K562 (cell line): ENCODE results near the gene SUDS3. TPM values are rescaled to one million over a fixed set of nuclear protein-coding genes. Genes with fewer than 3 reads are reported as not detected.

Source experiments
- ARID1B ChIP-seq: fragments of 450-650 bp; IDR thresholded peaks from 2 replicates; pipeline ENCODE4 v1.6.1; 2016; ENCODE audit warnings: antibody characterized with exemption, mild to moderate bottlenecking, inconsistent platforms
- BCOR ChIP-seq: fragments of 450-650 bp; IDR thresholded peaks from 2 replicates; pipeline ENCODE4 v1.6.1; 2016
- KHSRP ChIP-seq: fragments of 450-650 bp; IDR thresholded peaks from 2 replicates; pipeline ENCODE4 v1.6.1; 2017
- MTF1 ChIP-seq: fragments of 250-450 bp; sonication (Bioruptor Pico); IDR thresholded peaks from 2 replicates; pipeline ENCODE4 v1.9.0; 2021; ENCODE audit warnings: moderate library complexity, mild to moderate bottlenecking, inconsistent platforms, borderline replicate concordance
- NCOA4 ChIP-seq: fragments of 450-650 bp; IDR thresholded peaks from 2 replicates; pipeline ENCODE4 v1.6.1; 2018; ENCODE audit warnings: mild to moderate bottlenecking; ENCODE audit not compliant: partially characterized antibody
- NR2C2 ChIP-seq, 2 experiments: fragments of 200-800 bp in 1 of 2; sonication (Bioruptor generic) in 1 of 2; sonication (generic) in 1 of 2; formaldehyde crosslinking in 1 of 2; IDR thresholded peaks; 2 replicates each; pipeline versions ENCODE4 v1.6.1 to v1.8.0; 2016 to 2022; ENCODE audit warnings: mild to moderate bottlenecking in 1 of 2, missing compliant biosample characterization in 1 of 2, missing genetic modification characterization in 1 of 2, missing genetic modification reagents in 1 of 2
- POLR2AphosphoS5 ChIP-seq: IDR thresholded peaks from 2 replicates; pipeline ENCODE4 v1.6.1; 2011; ENCODE audit warnings: mild to moderate bottlenecking, low read depth, low read length, moderate library complexity; ENCODE audit not compliant: control insufficient read depth, insufficient read depth
- POLR3A ChIP-seq: IDR thresholded peaks from 2 replicates; pipeline ENCODE4 v1.6.1; 2011; ENCODE audit warnings: borderline replicate concordance, mild to moderate bottlenecking, moderate library complexity; ENCODE audit not compliant: insufficient read length, insufficient read depth; ENCODE audit errors: extremely low read depth
- RHOXF2B ChIP-seq: fragments of 250-450 bp; sonication (Bioruptor Pico); conservative IDR thresholded peaks from 2 replicates; pipeline ENCODE4 v1.5.1; 2021
- SLC30A9 ChIP-seq: fragments of 250-450 bp; sonication (Bioruptor Pico); IDR thresholded peaks from 2 replicates; pipeline ENCODE4 v1.8.0; 2022; ENCODE audit warnings: mild to moderate bottlenecking, moderate library complexity
- SNRNP70 ChIP-seq: fragments of 200-400 bp; formaldehyde crosslinking; optimal IDR thresholded peaks from 2 replicates; pipeline ENCODE3; 2017; ENCODE audit warnings: low read depth, low read length
- SRF ChIP-seq, 2 experiments: fragments of 250-450, 450-650 bp in 1 of 2; sonication (Bioruptor Pico) in 1 of 2; sonication (generic) in 1 of 2; formaldehyde crosslinking; IDR thresholded peaks; 2 replicates each; pipeline versions ENCODE4 v1.5.0 to v1.5.1; 2020 to 2022; ENCODE audit warnings: mild to moderate bottlenecking in 1 of 2, missing genetic modification reagents in 1 of 2
- TARDBP ChIP-seq: fragments of 450-650 bp; IDR thresholded peaks from 2 replicates; pipeline ENCODE4 v1.6.1; 2016
- TCF7 ChIP-seq: sonication (generic); IDR thresholded peaks from 2 replicates; pipeline ENCODE4 v1.6.1; 2016; ENCODE audit warnings: antibody characterized with exemption, borderline replicate concordance
- ZNF75A ChIP-seq: fragments of 450-650 bp; formaldehyde crosslinking; IDR thresholded peaks from 2 replicates; pipeline ENCODE4 v1.4.0; 2020; ENCODE audit warnings: mild to moderate bottlenecking
- ZNF77 ChIP-seq: fragments of 250-450 bp; sonication (Bioruptor Pico); IDR thresholded peaks from 2 replicates; pipeline ENCODE4 v1.5.0; 2020
- ZNF778 ChIP-seq: fragments of 450-650 bp; formaldehyde crosslinking; IDR thresholded peaks from 2 replicates; pipeline ENCODE4 v1.4.0; 2020; ENCODE audit warnings: mild to moderate bottlenecking, moderate library complexity
- ZNF79 ChIP-seq: fragments of 250-450 bp; sonication (Bioruptor Pico); IDR thresholded peaks from 2 replicates; pipeline ENCODE4 v1.4.0; 2020; ENCODE audit warnings: low read depth, mild to moderate bottlenecking, moderate library complexity
- ZZZ3 ChIP-seq: fragments of 450-650 bp; IDR thresholded peaks from 2 replicates; pipeline ENCODE4 v1.6.1; 2016; ENCODE audit warnings: antibody characterized with exemption, mild to moderate bottlenecking, moderate library complexity
- polyA plus RNA-seq, 8 experiments: library from polyadenylated mRNA; depleted of rRNA in 4 of 8; stranded (reverse) in 5 of 8; unstranded in 3 of 8; fragments of >200 nt; fragmentation: Nextera tagmentation in 2 of 8; fragmentation: Illumina TruSeq in 1 of 8; extraction: Ambion mirVana in 2 of 8; extraction: Trizol in 1 of 8; gene quantifications; 2 replicates each; pipeline versions ENCODE4 v1.2.1 to v1.2.3, GENCODE V29; 2011 to 2014; ENCODE audit warnings: inconsistent platforms in 1 of 8, missing spikeins in 1 of 8
- total RNA-seq, 7 experiments: library from RNA; depleted of rRNA in 6 of 7; stranded (reverse); fragments of >200 nt in 6 of 7; fragmentation: Illumina TruSeq in 2 of 7; extraction: Trizol in 2 of 7; gene quantifications; 2 replicates each; pipeline versions ENCODE4 v1.2.1 to v1.2.3, GENCODE V29; 2011 to 2021; ENCODE audit warnings: low replicate concordance in 1 of 7
- TF ChIP-seq, protein P1 (sequence below): fragments of 450-650 bp; formaldehyde crosslinking; IDR thresholded peaks from 2 replicates; pipeline ENCODE4 v1.4.0; 2020; ENCODE audit warnings: mild to moderate bottlenecking
- TF ChIP-seq, protein P2 (sequence below): fragments of 250-450 bp; sonication (Bioruptor Pico); IDR thresholded peaks from 2 replicates; pipeline ENCODE4 v1.8.0; 2022; ENCODE audit warnings: moderate library complexity, mild to moderate bottlenecking, inconsistent platforms
- TF ChIP-seq, protein P3 (sequence below): sonication (generic); formaldehyde crosslinking; IDR thresholded peaks from 2 replicates; pipeline ENCODE4 v1.8.0; 2022; ENCODE audit warnings: missing genetic modification reagents, mild to moderate bottlenecking, borderline replicate concordance
- TF ChIP-seq, protein P4 (sequence below): fragments of 250-450 bp; sonication (Bioruptor Pico); IDR thresholded peaks from 2 replicates; pipeline ENCODE4 v1.4.0; 2020; ENCODE audit warnings: mild to moderate bottlenecking, moderate library complexity, borderline replicate concordance

Gene SUDS3
- total and polyA plus RNA-seq, 9 of the 15 experiments (the other 6 are each of a cell fraction or from before 2014, with no cell fraction given) = 6.6 to 30.5 (median 23.3) TPM

DNA sequence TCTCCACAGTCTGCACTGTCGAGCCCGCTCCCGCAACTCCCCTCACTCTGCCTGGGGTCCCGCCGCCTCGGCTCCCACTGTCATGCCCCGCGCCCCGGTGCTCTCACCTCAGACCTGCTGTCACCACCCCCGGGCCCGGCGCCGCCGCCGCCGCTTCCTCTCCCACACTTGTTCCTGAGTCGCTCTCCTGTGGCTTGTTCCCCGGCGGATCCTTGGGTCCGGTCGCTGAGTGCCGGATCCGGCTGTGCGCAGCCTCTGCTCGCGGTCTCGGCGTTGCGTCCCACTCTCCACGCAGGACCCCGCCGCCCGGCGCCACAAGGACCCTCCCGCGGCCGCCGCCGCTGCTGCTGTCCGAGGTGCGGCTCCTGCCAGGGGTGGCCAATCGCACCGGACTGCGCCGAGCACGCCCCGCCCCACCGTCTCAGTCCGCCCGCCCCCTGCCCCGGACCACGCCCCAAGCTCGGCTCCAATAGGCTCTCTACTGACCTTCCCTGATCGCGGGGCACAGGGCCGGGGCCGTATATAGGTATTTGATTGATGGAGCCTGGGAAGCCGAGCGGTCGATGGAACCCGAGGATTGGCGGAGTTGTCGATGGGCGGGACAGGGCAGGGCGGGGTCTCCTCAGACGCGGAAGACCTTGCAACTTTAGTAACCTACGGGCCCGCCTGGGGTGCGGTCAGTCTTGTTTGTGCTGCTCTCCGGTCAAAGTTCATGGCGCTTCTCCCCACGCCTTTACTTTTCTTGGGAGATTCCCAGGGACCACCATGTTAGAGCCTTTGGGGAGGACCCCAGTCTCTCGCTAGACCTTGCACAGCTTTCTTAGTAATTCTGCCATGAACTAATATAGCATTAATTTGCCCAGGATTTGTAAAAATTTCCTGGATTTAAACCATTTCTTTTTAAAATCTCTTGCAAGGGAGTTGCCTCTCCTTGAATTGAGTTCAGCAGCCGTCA, 3.5 kb upstream of the SUDS3 start, which contains the start of gene TAOK3 (continued):
- TF ChIP-seq, protein P1, sequence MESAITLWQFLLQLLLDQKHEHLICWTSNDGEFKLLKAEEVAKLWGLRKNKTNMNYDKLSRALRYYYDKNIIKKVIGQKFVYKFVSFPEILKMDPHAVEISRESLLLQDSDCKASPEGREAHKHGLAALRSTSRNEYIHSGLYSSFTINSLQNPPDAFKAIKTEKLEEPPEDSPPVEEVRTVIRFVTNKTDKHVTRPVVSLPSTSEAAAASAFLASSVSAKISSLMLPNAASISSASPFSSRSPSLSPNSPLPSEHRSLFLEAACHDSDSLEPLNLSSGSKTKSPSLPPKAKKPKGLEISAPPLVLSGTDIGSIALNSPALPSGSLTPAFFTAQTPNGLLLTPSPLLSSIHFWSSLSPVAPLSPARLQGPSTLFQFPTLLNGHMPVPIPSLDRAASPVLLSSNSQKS (CRISPR knock-in tag) = no peak
- TF ChIP-seq POLR3A = no peak
- TF ChIP-seq, protein P2, sequence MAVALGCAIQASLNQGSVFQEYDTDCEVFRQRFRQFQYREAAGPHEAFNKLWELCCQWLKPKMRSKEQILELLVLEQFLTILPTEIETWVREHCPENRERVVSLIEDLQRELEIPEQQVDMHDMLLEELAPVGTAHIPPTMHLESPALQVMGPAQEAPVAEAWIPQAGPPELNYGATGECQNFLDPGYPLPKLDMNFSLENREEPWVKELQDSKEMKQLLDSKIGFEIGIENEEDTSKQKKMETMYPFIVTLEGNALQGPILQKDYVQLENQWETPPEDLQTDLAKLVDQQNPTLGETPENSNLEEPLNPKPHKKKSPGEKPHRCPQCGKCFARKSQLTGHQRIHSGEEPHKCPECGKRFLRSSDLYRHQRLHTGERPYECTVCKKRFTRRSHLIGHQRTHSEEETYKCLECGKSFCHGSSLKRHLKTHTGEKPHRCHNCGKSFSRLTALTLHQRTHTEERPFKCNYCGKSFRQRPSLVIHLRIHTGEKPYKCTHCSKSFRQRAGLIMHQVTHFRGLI (CRISPR knock-in tag) = no peak
- no peak for TF ChIP-seq SLC30A9
- no peak for TF ChIP-seq ZNF79 (CRISPR knock-in tag)
- no peak for TF ChIP-seq KHSRP
- TF ChIP-seq ZNF77 (CRISPR knock-in tag) = no peak
- no peak for TF ChIP-seq ZNF778 (CRISPR knock-in tag)
- peak; percentile 85 for TF ChIP-seq POLR2AphosphoS5
- TF ChIP-seq, protein P3, sequence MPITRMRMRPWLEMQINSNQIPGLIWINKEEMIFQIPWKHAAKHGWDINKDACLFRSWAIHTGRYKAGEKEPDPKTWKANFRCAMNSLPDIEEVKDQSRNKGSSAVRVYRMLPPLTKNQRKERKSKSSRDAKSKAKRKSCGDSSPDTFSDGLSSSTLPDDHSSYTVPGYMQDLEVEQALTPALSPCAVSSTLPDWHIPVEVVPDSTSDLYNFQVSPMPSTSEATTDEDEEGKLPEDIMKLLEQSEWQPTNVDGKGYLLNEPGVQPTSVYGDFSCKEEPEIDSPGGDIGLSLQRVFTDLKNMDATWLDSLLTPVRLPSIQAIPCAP (CRISPR knock-in tag) = no peak
- no peak for TF ChIP-seq SNRNP70
- no peak for TF ChIP-seq ARID1B
- no peak for TF ChIP-seq ZNF75A
- TF ChIP-seq BCOR = peak; percentile 35; the same call in 1 of the 2 replicates
- TF ChIP-seq SRF (CRISPR knock-in tag; IDR thresholded peaks at IDR 0.05) = no peak; a peak in 1 of 4 replicates
- no peak for TF ChIP-seq RHOXF2B (CRISPR knock-in tag)
- no peak for TF ChIP-seq TARDBP
- peak; percentile 90 for TF ChIP-seq NCOA4
- no peak for TF ChIP-seq ZZZ3
- peak; percentile 89 for TF ChIP-seq NR2C2 (CRISPR knock-in tag; IDR thresholded peaks at IDR 0.05)
- peak; percentile 98 for TF ChIP-seq NR2C2 (tag; IDR thresholded peaks at IDR 0.05)
- no peak for TF ChIP-seq TCF7
- TF ChIP-seq, protein P4, sequence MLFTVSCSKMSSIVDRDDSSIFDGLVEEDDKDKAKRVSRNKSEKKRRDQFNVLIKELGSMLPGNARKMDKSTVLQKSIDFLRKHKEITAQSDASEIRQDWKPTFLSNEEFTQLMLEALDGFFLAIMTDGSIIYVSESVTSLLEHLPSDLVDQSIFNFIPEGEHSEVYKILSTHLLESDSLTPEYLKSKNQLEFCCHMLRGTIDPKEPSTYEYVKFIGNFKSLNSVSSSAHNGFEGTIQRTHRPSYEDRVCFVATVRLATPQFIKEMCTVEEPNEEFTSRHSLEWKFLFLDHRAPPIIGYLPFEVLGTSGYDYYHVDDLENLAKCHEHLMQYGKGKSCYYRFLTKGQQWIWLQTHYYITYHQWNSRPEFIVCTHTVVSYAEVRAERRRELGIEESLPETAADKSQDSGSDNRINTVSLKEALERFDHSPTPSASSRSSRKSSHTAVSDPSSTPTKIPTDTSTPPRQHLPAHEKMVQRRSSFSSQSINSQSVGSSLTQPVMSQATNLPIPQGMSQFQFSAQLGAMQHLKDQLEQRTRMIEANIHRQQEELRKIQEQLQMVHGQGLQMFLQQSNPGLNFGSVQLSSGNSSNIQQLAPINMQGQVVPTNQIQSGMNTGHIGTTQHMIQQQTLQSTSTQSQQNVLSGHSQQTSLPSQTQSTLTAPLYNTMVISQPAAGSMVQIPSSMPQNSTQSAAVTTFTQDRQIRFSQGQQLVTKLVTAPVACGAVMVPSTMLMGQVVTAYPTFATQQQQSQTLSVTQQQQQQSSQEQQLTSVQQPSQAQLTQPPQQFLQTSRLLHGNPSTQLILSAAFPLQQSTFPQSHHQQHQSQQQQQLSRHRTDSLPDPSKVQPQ (CRISPR knock-in tag) = no peak
- no peak for TF ChIP-seq MTF1 (CRISPR knock-in tag)
